Endothelial cell of hepatic sinusoid (primary cell): ENCODE data around the gene TBRG1.

ENCODE experiments used
- in situ Hi-C: cut with HindIII; loops from 2 replicates; pipeline ENCODE4 v1.10.0; 2017; ENCODE audit warnings: low sequenced_read_pairs

The TBRG1 gene

GRCh38 chr11:124612045-124612444, 10.6 kb upstream of the TBRG1 start:
- in situ Hi-C loops = loop anchor here (5.0 kb wide), 1 partner anchor 55 kb away; no protein-coding TSS in a partner anchor

- in situ Hi-C loops = loop anchor here (5.0 kb wide), 1 partner anchor 55 kb away; no protein-coding TSS in a partner anchor
Observed at GRCh38 chr11:124612567-124613246, 10.0 kb upstream of the TBRG1 start.

- in situ Hi-C loops = no loop called here
Observed at GRCh38 chr11:124618863-124619262, 3.8 kb upstream of the TBRG1 start.

- in situ Hi-C loops = loop anchor here (5.0 kb wide), 1 partner anchor 93 kb away; no protein-coding TSS in a partner anchor
Observed at GRCh38 chr11:124623861-124624525, 1.3 kb downstream of the TBRG1 start.

GRCh38 chr11:124625504-124626168, 3.0 kb downstream of the TBRG1 start:
- in situ Hi-C loops = no loop called here

- in situ Hi-C loops = no loop called here
Observed at GRCh38 chr11:124627546-124627945, 4.9 kb downstream of the TBRG1 start.

GRCh38 chr11:124629961-124630360, 7.3 kb downstream of the TBRG1 start:
- in situ Hi-C loops = no loop called here

GRCh38 chr11:124633355-124633754, 10.7 kb downstream of the TBRG1 start:
- in situ Hi-C loops = no loop called here

- in situ Hi-C loops = no loop called here
Observed at GRCh38 chr11:124635932-124636331, 13.3 kb downstream of the TBRG1 start.

GRCh38 chr11:124638500-124638899, 15.8 kb downstream of the TBRG1 start:
- in situ Hi-C loops = no loop called here

GRCh38 chr11:124639186-124639585, 16.5 kb downstream of the TBRG1 start:
- in situ Hi-C loops = no loop called here

- in situ Hi-C loops = no loop called here
Observed at GRCh38 chr11:124640666-124641065, 18.0 kb downstream of the TBRG1 start.

GRCh38 chr11:124642628-124643027, 20.0 kb downstream of the TBRG1 start:
- in situ Hi-C loops = no loop called here

- in situ Hi-C loops = no loop called here
Observed at GRCh38 chr11:124643042-124643604, 20.5 kb downstream of the TBRG1 start.

GRCh38 chr11:124643605-124644425, 21.2 kb downstream of the TBRG1 start:
- in situ Hi-C loops = no loop called here

GRCh38 chr11:124644426-124645280, 22.0 kb downstream of the TBRG1 start:
- in situ Hi-C loops = loop anchor here (5.0 kb wide), 1 partner anchor 193 kb away; no protein-coding TSS in a partner anchor

- in situ Hi-C loops = loop anchor here (5.0 kb wide), 1 partner anchor 191 kb away; no protein-coding TSS in a partner anchor
Observed at GRCh38 chr11:124646148-124646547, 23.5 kb downstream of the TBRG1 start.

- in situ Hi-C loops = loop anchor here (5.0 kb wide), 1 partner anchor 189 kb away; no protein-coding TSS in a partner anchor
Observed at GRCh38 chr11:124648610-124649009, 25.9 kb downstream of the TBRG1 start.
